Duodenal mucosa (tissue), 2 donors: ENCODE measurements around the gene SOCS3.

Experiments
- H3K27ac ChIP-seq: one replicate; pipeline ENCODE4 v1.7.0; 2013; ENCODE audit warnings: low read depth, low read length
- H3K27me3 ChIP-seq, 2 donors: one replicate each; pipeline ENCODE4 v1.7.0; 2013; ENCODE audit warnings: low read length in 2 of 2, control low read depth in 1 of 2; ENCODE audit not compliant: insufficient read depth in 2 of 2, control insufficient read depth in 1 of 2
- H3K36me3 ChIP-seq, 2 donors: one replicate each; pipeline ENCODE4 v1.7.0; 2013; ENCODE audit warnings: low read length in 2 of 2, control low read depth in 1 of 2; ENCODE audit not compliant: insufficient read depth in 2 of 2, control insufficient read depth in 1 of 2
- H3K4me1 ChIP-seq, 2 donors: one replicate each; pipeline ENCODE4 v1.7.0; 2013; ENCODE audit warnings: low read length in 2 of 2, control low read depth in 1 of 2; ENCODE audit not compliant: insufficient read depth in 2 of 2, control insufficient read depth in 1 of 2
- H3K4me3 ChIP-seq, 2 donors: one replicate each; pipeline ENCODE4 v1.7.0; 2013; ENCODE audit warnings: low read length in 2 of 2, low read depth in 1 of 2
- H3K9ac ChIP-seq, 2 donors: one replicate each; pipeline ENCODE4 v1.7.0; 2013; ENCODE audit warnings: low read length in 2 of 2, low read depth in 1 of 2
- H3K9me3 ChIP-seq, 2 donors: one replicate each; pipeline ENCODE4 v1.7.0; 2013; ENCODE audit warnings: low read length in 2 of 2, control low read depth in 1 of 2; ENCODE audit not compliant: control insufficient read depth in 1 of 2

The SOCS3 gene

DNA sequence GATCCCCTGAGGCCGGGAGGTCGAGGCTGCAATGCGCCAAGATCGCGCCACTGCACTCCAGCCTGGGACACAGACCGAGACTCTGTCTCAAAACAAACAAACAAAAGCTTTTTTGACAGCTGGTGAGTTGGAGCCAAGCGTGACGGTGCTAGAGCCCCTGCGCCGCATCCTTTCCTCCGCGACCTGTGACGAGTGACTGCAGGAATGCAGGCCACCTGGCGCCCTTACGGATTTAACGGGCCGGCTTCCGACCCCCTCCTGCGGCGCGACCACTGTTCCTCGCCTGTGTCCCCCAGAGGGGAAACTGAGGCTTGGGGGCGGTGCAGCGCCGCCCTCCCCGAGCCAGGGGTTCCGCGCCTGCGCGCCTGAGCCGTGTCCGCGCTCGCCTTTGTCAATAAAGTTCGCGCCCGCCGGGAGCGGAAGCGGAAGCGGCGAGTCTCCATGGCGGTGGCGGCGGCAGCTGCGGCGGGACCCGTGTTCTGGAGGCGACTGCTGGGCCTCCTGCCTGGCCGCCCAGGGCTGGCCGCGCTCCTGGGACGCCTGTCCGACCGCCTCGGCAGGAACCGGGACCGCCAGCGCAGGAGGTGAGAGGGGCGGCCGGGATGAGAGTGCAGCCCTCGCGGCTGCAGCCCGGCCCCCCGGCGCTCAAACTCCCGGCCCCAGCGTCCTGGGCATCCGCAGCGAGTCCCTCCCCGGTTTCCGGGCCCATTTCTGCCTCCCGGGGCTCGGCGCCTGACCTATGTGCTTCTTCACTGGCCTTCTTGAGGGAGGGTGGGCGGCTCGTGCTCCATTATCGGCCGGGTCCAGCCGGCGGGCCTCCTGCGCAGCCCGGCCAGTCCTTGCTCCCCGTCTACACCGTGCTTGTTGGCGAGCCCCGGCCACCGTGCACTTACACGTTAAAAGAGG lies 18.6 kb upstream of the SOCS3 start, which contains the start of gene PGS1:
Gene PGS1 (plus strand): TSS at position 425 of the 906 bp plus-strand sequence. CDS start 17 bp downstream, at position 442.
- peak within 1 kb of the TSS; percentile 83 to 93 for H3K9ac ChIP-seq

DNA sequence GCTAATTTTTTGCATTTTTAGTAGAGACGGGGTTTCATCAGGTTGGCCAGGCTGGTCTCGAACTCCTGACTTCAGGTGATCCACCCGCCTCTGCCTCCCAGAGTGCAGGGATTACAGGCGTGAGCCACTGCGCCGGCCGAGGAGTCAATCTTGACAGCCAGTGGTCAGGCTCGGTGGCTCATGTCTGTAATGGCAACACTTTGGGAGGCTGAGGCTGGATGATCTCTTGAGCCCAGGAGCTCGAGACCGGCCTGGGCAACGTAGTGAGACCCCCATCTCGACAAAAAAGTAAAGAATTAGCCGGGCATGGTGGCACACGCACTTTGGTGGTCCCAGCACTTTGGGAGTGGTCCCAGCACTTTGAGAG lies 18.0 kb upstream of the SOCS3 start:
- Histone ChIP-seq H3K27ac (peak overlapping the region; percentile 75), H3K4me3 (peak overlapping the region; percentile 84 to 90), H3K27me3 (no peaks in the 10 kb centered on the region), H3K4me1 (peaks cover 36 to 50% of the 10 kb centered on the region in 2 donors), H3K9ac (peak overlapping the region; percentile 83 to 93), H3K36me3 (no peaks in the 10 kb centered on the region), H3K9me3 (no peaks in the 10 kb centered on the region)

More for the DNA sequence above, 18.6 kb upstream of the SOCS3 start, which contains the start of gene PGS1:
- peak within 1 kb of the TSS; percentile 84 to 90 for H3K4me3 ChIP-seq
- H3K27ac ChIP-seq = peak within 1 kb of the TSS; percentile 75
- peaks cover 36 to 56% of the 10 kb centered on the region in 2 donors for H3K4me1 ChIP-seq
- no peaks in the 10 kb centered on the region for H3K9me3 ChIP-seq
- no peaks in the 10 kb centered on the region for H3K36me3 ChIP-seq
- H3K27me3 ChIP-seq = no peaks in the 10 kb centered on the region

DNA sequence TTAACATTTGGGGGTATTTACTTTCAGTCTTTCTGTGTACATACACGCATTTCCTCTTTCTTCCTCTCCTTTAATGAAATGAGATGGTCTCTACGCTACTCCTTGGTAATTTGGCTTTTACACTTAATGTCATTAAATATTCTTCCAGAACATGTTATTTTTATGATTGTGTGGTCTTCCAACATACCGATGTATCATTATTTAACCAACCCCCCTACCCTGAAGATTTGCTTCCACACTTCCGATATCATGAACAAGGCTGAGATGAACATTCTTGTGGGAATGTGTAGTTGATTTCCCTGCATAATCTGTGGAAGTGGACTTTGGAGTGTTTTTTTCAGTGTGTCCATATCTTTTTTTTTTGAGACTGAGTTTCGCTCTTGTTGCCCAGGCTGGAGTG lies 16.3 kb upstream of the SOCS3 start:
- Histone ChIP-seq H3K27ac (no peak overlapping the region), H3K4me3 (no peak overlapping the region), H3K9me3 (no peaks in the 10 kb centered on the region), H3K4me1 (peaks cover 23 to 37% of the 10 kb centered on the region in 2 donors), H3K36me3 (no peaks in the 10 kb centered on the region), H3K9ac (no peak overlapping the region), H3K27me3 (no peaks in the 10 kb centered on the region)

DNA sequence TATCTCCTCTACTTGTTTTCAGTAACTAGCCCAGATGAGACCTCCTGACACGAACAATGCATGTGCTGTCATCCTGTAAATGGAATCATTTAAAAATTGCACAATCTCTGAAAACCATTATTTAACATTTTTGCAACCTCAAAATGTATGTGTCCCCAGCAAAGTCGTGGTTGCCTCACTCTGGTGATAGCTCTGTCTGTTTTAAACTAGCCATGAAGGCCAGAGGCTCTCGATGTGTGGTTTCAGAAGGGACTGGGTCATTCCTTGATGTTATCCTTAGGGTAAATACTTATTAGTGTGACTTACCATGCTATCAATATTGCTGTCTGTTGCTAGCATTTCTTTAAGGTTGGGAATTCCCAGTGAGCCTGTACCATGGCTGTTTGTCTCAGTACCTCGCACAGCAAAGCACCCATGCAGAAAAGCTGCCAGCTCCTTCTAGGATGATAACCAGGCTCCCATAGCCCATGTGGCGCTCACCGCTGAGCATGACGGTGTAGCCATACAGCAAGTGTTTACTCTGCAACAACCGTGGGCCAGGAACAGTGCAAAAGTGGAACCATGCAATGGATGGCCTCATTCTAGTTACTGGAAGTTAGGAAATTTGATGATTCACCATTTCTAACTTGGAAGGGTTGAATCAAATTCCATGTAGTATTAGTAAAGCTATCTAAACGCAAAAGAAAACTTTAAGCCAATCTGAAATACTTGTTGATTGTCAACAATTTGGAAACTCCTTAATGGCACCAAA lies 15.7 kb upstream of the SOCS3 start:
- Histone ChIP-seq H3K9ac (no peak overlapping the region), H3K36me3 (no peaks in the 10 kb centered on the region), H3K27me3 (no peaks in the 10 kb centered on the region), H3K9me3 (no peaks in the 10 kb centered on the region), H3K4me3 (no peak overlapping the region), H3K4me1 (peaks cover 18 to 31% of the 10 kb centered on the region in 2 donors), H3K27ac (peak overlapping the region; percentile 41)

DNA sequence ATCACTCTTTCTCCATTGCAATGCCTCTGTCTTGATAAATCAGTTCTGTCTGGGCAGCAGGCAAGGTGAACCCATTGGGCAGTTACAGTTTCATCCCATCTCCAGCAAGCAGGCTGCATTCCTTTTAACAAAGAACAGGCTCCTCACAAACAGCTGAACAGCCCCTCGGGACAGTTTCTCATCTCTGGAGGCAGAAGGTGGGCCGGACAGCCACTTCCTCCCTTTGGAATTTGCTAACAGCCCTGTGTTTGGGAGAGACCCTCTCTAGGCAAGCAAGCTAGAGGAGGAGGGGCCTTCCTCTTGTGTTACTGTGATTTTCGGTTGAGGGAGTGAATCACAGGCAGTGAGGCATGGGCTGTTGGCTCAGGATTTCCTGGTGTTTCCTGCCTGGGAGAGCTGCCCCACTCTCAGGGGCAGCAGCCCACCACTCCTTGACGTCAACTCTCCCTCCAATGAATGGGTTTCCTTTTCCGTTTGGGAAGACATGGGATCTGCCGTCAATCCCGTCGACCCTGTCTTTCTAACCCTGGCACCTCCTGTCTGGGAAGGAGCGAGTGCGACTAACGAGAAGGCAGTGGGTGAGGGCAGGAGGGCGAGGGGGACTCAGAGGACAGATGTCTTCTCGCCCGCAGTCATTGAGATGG lies 14.9 kb upstream of the SOCS3 start:
- Histone ChIP-seq H3K27ac (peak overlapping the region; percentile 36), H3K9ac (no peak overlapping the region), H3K4me1 (peaks cover 13 to 25% of the 10 kb centered on the region in 2 donors), H3K27me3 (no peaks in the 10 kb centered on the region), H3K36me3 (no peaks in the 10 kb centered on the region), H3K9me3 (no peaks in the 10 kb centered on the region), H3K4me3 (no peak overlapping the region)

DNA sequence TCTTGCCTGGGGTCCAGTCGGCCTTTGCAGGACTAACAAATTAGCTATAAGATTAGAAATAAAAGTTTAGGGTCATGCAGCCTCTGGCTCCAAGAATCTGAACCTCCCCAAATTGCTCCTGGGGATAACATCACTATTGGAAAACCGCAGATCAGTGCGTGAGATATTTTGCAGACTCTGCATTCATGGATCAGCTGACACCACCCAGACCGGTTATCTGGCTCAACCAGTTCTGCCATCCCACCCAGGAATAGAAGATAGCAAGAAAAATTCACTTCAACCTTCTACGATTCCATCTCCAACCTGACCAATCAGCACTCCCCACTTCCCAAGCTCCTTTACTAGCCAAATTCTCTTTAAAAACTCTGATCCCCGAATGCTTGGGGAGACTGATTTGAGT lies 14.3 kb upstream of the SOCS3 start:
- Histone ChIP-seq H3K36me3 (no peaks in the 10 kb centered on the region), H3K4me3 (no peak overlapping the region), H3K9me3 (no peaks in the 10 kb centered on the region), H3K4me1 (peaks cover 9 to 21% of the 10 kb centered on the region in 2 donors), H3K9ac (no peak overlapping the region), H3K27me3 (no peaks in the 10 kb centered on the region), H3K27ac (no peak overlapping the region)

DNA sequence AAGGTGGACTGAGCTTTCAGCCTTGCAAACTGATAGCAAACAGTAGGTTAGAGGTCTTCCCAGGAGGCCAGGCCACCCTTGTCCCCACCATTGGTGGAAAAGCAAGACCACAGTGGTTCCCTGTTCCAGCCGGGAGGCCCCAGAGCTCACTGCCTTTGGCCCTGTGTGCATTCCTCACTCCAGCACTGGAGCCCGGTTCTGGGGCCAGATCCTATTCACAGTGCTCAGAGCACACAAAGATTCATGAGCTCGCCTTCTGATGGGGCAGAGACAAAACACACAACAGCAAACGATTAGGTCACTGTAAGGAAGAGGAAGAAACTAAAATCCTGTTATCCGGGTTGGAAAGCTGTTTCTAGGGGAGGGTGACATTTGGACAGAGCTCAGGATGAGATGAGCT lies 13.0 kb upstream of the SOCS3 start:
- no peaks in the 10 kb centered on the region for H3K27me3 ChIP-seq
- H3K4me1 ChIP-seq = peaks cover 2 to 16% of the 10 kb centered on the region in 2 donors
- H3K9ac ChIP-seq = no peak overlapping the region
- H3K9me3 ChIP-seq = no peaks in the 10 kb centered on the region
- H3K36me3 ChIP-seq = no peaks in the 10 kb centered on the region
- H3K27ac ChIP-seq = no peak overlapping the region
- H3K4me3 ChIP-seq = no peak overlapping the region

DNA sequence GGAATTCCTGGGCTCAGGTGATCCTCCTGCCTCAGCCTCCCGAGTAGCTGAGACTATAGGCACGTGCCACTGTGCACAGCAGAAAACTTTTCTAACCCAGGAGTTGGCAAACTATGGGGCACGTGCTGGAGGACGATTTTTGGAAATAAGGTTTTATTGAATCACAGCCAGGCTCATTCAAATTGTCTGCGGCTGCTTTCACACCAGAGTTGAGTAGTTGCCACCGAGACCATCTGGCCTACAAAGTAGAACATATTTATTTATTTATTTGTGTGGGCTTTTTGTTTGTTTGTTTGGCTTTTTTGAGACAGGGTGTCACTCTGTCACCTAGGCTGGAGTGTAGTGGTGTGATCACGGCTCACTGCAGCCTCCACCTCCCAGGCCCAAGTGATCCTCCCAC lies 11.2 kb upstream of the SOCS3 start:
- Histone ChIP-seq H3K36me3 (no peaks in the 10 kb centered on the region), H3K9me3 (no peaks in the 10 kb centered on the region), H3K9ac (no peak overlapping the region), H3K4me3 (no peak overlapping the region), H3K4me1 (peaks cover 0 to 10% of the 10 kb centered on the region in 2 donors), H3K27me3 (peaks cover 0 to 2% of the 10 kb centered on the region in 2 donors), H3K27ac (no peak overlapping the region)

DNA sequence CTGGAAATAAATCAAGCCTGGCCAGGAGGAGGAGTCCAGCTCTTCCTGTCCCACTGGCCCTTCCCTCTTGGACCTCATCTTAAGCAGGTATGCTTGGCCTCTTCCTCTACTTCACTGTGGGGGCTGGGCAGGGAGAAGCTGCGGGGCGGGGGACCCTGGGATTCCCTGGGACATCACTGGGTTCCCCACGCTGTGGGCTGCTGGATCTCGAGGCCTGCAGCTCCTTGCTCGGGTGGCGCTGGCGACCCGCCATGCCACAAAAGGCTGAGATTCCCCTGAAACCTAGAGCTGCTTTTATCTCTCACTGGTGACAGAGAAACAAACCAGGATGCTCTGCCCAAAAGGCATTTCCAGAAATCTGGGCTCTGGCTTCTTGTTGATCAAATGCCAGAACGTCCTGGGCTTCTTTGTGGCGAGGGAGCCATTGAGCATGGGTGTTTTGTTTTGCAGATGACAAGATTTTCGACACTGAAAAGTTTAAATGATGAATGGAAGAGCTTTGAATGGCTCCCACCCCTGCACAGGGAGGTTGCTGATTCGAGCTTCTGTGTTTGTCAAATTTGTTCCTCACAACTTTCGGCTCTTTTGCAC lies 10.0 kb upstream of the SOCS3 start:
- Histone ChIP-seq H3K27me3 (peaks cover 0 to 6% of the 10 kb centered on the region in 2 donors), H3K36me3 (no peaks in the 10 kb centered on the region), H3K9ac (no peak overlapping the region), H3K4me1 (peaks cover 0 to 5% of the 10 kb centered on the region in 2 donors), H3K27ac (no peak overlapping the region), H3K9me3 (no peaks in the 10 kb centered on the region), H3K4me3 (no peak overlapping the region)
